ENCODE measurements around the gene ZNF784. TPM values are rescaled to one million over a fixed set of nuclear protein-coding genes. Genes with fewer than 3 reads are reported as not detected.

Gene ZNF784
- total and polyA plus RNA-seq, 9 of the 15 experiments (the other 6 are each of a cell fraction or from before 2014, with no cell fraction given), result 0.14 to 6.1 (median 2.1) TPM

DNA sequence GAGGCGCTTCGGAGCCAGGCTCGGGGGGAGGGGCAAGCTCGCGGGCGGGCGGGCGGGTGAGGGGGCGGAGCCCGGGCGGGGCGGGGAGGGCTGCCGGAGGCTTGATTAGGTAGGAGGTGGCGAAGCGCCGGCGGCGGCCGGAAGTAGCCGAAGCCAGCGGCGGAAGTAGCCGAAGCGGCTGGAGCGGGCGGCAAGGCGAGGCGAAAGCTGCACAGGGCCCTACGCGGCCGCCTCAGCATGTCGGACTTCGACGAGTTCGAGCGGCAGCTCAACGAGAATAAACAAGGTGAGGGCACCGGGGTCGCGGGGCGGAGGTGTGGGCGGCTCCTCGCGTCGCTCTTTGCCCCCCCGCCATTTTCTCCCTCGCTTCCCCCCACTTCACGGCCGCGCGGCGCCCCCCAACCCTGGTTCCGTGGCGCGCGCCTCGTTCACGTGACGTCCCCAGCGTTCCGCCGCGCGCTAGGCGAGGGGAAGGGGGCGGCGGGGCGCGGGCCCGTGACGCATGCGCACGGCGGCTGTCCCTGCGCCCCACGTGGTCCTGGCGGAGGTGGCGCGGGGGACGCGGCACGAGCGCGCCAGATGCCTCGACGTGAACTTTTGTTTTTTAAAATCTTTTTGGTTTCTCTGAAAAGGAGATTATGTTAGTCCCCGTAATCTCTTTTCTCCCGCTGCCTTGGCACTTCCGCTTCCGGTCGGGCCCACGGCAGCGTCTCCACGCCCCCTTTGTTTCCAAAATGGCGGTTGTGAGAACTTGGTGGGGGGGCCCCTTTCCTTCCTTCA, 30.7 kb upstream of the ZNF784 start, which contains the start of gene U2AF2 (continued):
- TF ChIP-seq, protein P1, sequence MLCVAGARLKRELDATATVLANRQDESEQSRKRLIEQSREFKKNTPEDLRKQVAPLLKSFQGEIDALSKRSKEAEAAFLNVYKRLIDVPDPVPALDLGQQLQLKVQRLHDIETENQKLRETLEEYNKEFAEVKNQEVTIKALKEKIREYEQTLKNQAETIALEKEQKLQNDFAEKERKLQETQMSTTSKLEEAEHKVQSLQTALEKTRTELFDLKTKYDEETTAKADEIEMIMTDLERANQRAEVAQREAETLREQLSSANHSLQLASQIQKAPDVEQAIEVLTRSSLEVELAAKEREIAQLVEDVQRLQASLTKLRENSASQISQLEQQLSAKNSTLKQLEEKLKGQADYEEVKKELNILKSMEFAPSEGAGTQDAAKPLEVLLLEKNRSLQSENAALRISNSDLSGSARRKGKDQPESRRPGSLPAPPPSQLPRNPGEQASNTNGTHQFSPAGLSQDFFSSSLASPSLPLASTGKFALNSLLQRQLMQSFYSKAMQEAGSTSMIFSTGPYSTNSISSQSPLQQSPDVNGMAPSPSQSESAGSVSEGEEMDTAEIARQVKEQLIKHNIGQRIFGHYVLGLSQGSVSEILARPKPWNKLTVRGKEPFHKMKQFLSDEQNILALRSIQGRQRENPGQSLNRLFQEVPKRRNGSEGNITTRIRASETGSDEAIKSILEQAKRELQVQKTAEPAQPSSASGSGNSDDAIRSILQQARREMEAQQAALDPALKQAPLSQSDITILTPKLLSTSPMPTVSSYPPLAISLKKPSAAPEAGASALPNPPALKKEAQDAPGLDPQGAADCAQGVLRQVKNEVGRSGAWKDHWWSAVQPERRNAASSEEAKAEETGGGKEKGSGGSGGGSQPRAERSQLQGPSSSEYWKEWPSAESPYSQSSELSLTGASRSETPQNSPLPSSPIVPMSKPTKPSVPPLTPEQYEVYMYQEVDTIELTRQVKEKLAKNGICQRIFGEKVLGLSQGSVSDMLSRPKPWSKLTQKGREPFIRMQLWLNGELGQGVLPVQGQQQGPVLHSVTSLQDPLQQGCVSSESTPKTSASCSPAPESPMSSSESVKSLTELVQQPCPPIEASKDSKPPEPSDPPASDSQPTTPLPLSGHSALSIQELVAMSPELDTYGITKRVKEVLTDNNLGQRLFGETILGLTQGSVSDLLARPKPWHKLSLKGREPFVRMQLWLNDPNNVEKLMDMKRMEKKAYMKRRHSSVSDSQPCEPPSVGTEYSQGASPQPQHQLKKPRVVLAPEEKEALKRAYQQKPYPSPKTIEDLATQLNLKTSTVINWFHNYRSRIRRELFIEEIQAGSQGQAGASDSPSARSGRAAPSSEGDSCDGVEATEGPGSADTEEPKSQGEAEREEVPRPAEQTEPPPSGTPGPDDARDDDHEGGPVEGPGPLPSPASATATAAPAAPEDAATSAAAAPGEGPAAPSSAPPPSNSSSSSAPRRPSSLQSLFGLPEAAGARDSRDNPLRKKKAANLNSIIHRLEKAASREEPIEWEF (CRISPR knock-in tag; IDR thresholded peaks at IDR 0.05), result no peak
- TF ChIP-seq, protein P2, sequence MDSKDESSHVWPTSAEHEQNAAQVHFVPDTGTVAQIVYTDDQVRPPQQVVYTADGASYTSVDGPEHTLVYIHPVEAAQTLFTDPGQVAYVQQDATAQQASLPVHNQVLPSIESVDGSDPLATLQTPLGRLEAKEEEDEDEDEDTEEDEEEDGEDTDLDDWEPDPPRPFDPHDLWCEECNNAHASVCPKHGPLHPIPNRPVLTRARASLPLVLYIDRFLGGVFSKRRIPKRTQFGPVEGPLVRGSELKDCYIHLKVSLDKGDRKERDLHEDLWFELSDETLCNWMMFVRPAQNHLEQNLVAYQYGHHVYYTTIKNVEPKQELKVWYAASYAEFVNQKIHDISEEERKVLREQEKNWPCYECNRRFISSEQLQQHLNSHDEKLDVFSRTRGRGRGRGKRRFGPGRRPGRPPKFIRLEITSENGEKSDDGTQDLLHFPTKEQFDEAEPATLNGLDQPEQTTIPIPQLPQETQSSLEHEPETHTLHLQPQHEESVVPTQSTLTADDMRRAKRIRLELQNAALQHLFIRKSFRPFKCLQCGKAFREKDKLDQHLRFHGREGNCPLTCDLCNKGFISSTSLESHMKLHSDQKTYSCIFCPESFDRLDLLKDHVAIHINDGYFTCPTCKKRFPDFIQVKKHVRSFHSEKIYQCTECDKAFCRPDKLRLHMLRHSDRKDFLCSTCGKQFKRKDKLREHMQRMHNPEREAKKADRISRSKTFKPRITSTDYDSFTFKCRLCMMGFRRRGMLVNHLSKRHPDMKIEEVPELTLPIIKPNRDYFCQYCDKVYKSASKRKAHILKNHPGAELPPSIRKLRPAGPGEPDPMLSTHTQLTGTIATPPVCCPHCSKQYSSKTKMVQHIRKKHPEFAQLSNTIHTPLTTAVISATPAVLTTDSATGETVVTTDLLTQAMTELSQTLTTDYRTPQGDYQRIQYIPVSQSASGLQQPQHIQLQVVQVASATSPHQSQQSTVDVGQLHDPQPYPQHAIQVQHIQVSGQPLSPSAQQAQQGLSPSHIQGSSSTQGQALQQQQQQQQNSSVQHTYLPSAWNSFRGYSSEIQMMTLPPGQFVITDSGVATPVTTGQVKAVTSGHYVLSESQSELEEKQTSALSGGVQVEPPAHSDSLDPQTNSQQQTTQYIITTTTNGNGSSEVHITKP (IDR thresholded peaks at IDR 0.05; ENCODE audit: partially characterized antibody), result no peak
- TF ChIP-seq ZNF79 (CRISPR knock-in tag; IDR thresholded peaks at IDR 0.05; ENCODE audit: low read depth) (no peak), FOSL1 (tag; conservative IDR thresholded peaks at IDR 0.05) (no peak), SRF (CRISPR knock-in tag; IDR thresholded peaks at IDR 0.05) (peak in 1 of 2 experiments; percentile 41; a peak in 1 of 4 replicates), ZNF165 (CRISPR knock-in tag; IDR thresholded peaks at IDR 0.05; ENCODE audit: borderline replicate concordance) (0 out of 2 replicates have a peak, but pooled peaks have one; percentile 11), ZNF830 (CRISPR knock-in tag; IDR thresholded peaks at IDR 0.05) (no peak), MTA3 (IDR thresholded peaks at IDR 0.05; ENCODE audit: borderline replicate concordance) (peak; percentile 82; the same call in 1 of the 2 replicates), LARP7 (IDR thresholded peaks at IDR 0.05) (no peak), ZNF444 (CRISPR knock-in tag; IDR thresholded peaks at IDR 0.05) (no peak), BCL6 (CRISPR knock-in tag; IDR thresholded peaks at IDR 0.05) (no peak), CREM (IDR thresholded peaks at IDR 0.05; ENCODE audit: low read depth) (peak; percentile 83), FOXK1 (CRISPR knock-in tag; IDR thresholded peaks at IDR 0.05; ENCODE audit: borderline replicate concordance) (no peak), KLF1 (tag; IDR thresholded peaks at IDR 0.05) (peak; percentile 86), TCF7 (IDR thresholded peaks at IDR 0.05; ENCODE audit: borderline replicate concordance) (no peak), FOXJ3 (CRISPR knock-in tag; IDR thresholded peaks at IDR 0.05) (no peak), OTX1 (CRISPR knock-in tag; IDR thresholded peaks at IDR 0.05) (no peak)
- TF ChIP-seq, protein P3, sequence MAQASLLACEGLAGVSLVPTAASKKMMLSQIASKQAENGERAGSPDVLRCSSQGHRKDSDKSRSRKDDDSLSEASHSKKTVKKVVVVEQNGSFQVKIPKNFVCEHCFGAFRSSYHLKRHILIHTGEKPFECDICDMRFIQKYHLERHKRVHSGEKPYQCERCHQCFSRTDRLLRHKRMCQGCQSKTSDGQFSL (CRISPR knock-in tag; IDR thresholded peaks at IDR 0.05), result 0 out of 2 replicates have a peak, but pooled peaks have one; percentile 94
- TF ChIP-seq, protein P3 (tag; IDR thresholded peaks at IDR 0.05), result peak in 1 of 2 experiments; percentile 93; a peak in 2 of 4 replicates

All from K562 (cell line).